Measurements from ENCODE around the gene FBXL5. TPM values are rescaled to one million over a fixed set of nuclear protein-coding genes. Genes with fewer than 3 reads are reported as not detected.
A peak's percentile ranks its signal among the peaks of the same experiment; 100 is the strongest.

Gene FBXL5
- total and polyA plus RNA-seq, 9 of the 15 experiments (the other 6 are each of a cell fraction or from before 2014, with no cell fraction given), result 6.0 to 35.2 (median 22.1) TPM

- TF ChIP-seq ZBTB5 (IDR thresholded peaks at IDR 0.05), result no peak
- TF ChIP-seq SMARCB1 (IDR thresholded peaks at IDR 0.05; ENCODE audit: insufficient read length, low read depth), result no peak
- no peak for TF ChIP-seq HNRNPL (IDR thresholded peaks at IDR 0.05; ENCODE audit: low read depth, low read length)
- TF ChIP-seq STAT5B (CRISPR knock-in tag; IDR thresholded peaks at IDR 0.05), result no peak
- TF ChIP-seq ZNF584 (CRISPR knock-in tag; IDR thresholded peaks at IDR 0.05; ENCODE audit: low read depth), result no peak
- no peak for TF ChIP-seq MCM7 (IDR thresholded peaks at IDR 0.05)
- no peak for TF ChIP-seq ZNF639 (CRISPR knock-in tag; conservative IDR thresholded peaks at IDR 0.05 in 1 of 2, IDR thresholded peaks at IDR 0.05 in 1 of 2)
- peak; percentile 6 to 14; a peak in 2 of 4 replicates for TF ChIP-seq FOXK2 (conservative IDR thresholded peaks at IDR 0.05 in 1 of 2, IDR thresholded peaks at IDR 0.05 in 1 of 2; ENCODE audit: low read depth in 2 of 2)
- TF ChIP-seq LARP7 (IDR thresholded peaks at IDR 0.05), result no peak
- TF ChIP-seq ZKSCAN1 (IDR thresholded peaks at IDR 0.05; ENCODE audit: low read depth, low read length), result no peak
- TF ChIP-seq NCOA1 (IDR thresholded peaks at IDR 0.05; ENCODE audit: low read depth), result peak; percentile 67; the same call in 1 of the 2 replicates
- peak in 1 of 2 experiments; percentile 32; a peak in 1 of 4 replicates for TF ChIP-seq TRIM24 (IDR thresholded peaks at IDR 0.05)
- no peak for TF ChIP-seq DNMT1 (IDR thresholded peaks at IDR 0.05)
- TF ChIP-seq KDM2B (CRISPR knock-in tag; IDR thresholded peaks at IDR 0.05), result no peak
- TF ChIP-seq SAP30 (IDR thresholded peaks at IDR 0.05; ENCODE audit: borderline replicate concordance, insufficient read depth, low read depth, low read length, poor library complexity, severe bottlenecking), result peak; percentile 97
- TF ChIP-seq CBFA2T3 (IDR thresholded peaks at IDR 0.05), result peak; percentile 30; the same call in 1 of the 2 replicates
- peak; percentile 67; the same call in 1 of the 2 replicates for TF ChIP-seq CHAMP1 (IDR thresholded peaks at IDR 0.05)
- TF ChIP-seq ESRRB (CRISPR knock-in tag; IDR thresholded peaks at IDR 0.05; ENCODE audit: borderline replicate concordance), result no peak
- no peak for TF ChIP-seq ZSCAN32 (CRISPR knock-in tag; IDR thresholded peaks at IDR 0.05)
- TF ChIP-seq ZNF134 (CRISPR knock-in tag; conservative IDR thresholded peaks at IDR 0.05), result no peak
- TF ChIP-seq CREB5 (CRISPR knock-in tag; IDR thresholded peaks at IDR 0.05), result no peak
- no peak for TF ChIP-seq ZNF436 (CRISPR knock-in tag; IDR thresholded peaks at IDR 0.05)
These were observed 26.4 kb upstream of the FBXL5 start, which contains the start of gene FAM200B (continued) for GRCh38 chr4:15681372-15682241.
